Prostate gland (tissue), 2 donors: ENCODE results near the gene LIN28B. TPM values are rescaled to one million over a fixed set of nuclear protein-coding genes. Genes with fewer than 3 reads are reported as not detected.

Experiments used
- DNase-seq: peaks from one replicate; pipeline ENCODE4 v3.0.0-alpha.2; 2019; ENCODE audit warnings: low spot score
- H3K27ac ChIP-seq, 2 donors: fragments of 200-600 bp; sonication (generic); 2 replicates each; pipeline ENCODE4 v1.5.1; 2017 to 2019
- H3K27me3 ChIP-seq: fragments of 200-600 bp; sonication (generic); replicated peaks from 2 replicates; pipeline ENCODE4 v1.5.1; 2019; ENCODE audit not compliant: insufficient read depth
- H3K36me3 ChIP-seq, 2 donors: fragments of 200-600 bp; sonication (generic); 1 replicate in 1 of 2; 2 replicates in 1 of 2; pipeline versions ENCODE4 v1.5.1 to v1.8.1; 2017 to 2019
- H3K4me1 ChIP-seq: fragments of 200-600 bp; sonication (generic); replicated peaks from 2 replicates; pipeline ENCODE4 v1.5.1; 2019
- H3K4me3 ChIP-seq, 2 donors: fragments of 200-600 bp; sonication (generic); 2 replicates each; pipeline ENCODE4 v1.5.1; 2017 to 2019
- H3K9me3 ChIP-seq: fragments of 200-600 bp; sonication (generic); 2 replicates; pipeline ENCODE4 v1.5.1; 2017
- CTCF ChIP-seq, 4 experiments: fragments of 200-600 bp in 2 of 4; fragments of 450-650 bp in 2 of 4; sonication (generic) in 2 of 4; IDR thresholded peaks; 1 replicate in 3 of 4; 2 replicates in 1 of 4; pipeline ENCODE4 v1.5.1; 2016 to 2019; ENCODE audit warnings: antibody characterized with exemption in 4 of 4, mild to moderate bottlenecking in 2 of 4, moderate library complexity in 2 of 4
- POLR2A ChIP-seq: fragments of 450-650 bp; IDR thresholded peaks from one replicate; pipeline ENCODE4 v1.6.1; 2016; ENCODE audit warnings: antibody characterized with exemption, mild to moderate bottlenecking
- POLR2AphosphoS5 ChIP-seq: sonication (generic); formaldehyde crosslinking; IDR thresholded peaks from one replicate; pipeline ENCODE4 v1.6.1; 2017; ENCODE audit warnings: antibody characterized with exemption
- WGBS: methylation state at CpG from one replicate; pipeline ENCODE4 v1.1.5; 2018; 5-methylcytosine and 5-hydroxymethylcytosine counted together
- intact Hi-C: fragments of 100-400 bp; cut with DNase I; formaldehyde crosslinking; loops from one replicate; pipeline ENCODE4 v1.14.2; 2022
- total RNA-seq, 2 donors: library from RNA; depleted of rRNA; stranded (reverse); fragments of >200 nt; gene quantifications; one replicate each; pipeline ENCODE4 v1.1.0, GENCODE V29; 2016

LIN28B gene
- 1 to 10 TPM in 1 of 2 donors, not detected in 1; 2.6 TPM for total RNA-seq

GRCh38 chr6:104956731-104957294 lies at the start of gene LIN28B:
Gene LIN28B (plus strand): TSS chr6:104957107. CDS start chr6:104957251, 144 bp downstream.
- no peaks in the 10 kb centered on the region for H3K36me3 ChIP-seq
- H3K4me1 ChIP-seq: no peaks in the 10 kb centered on the region
- TF ChIP-seq POLR2A (no peak), POLR2AphosphoS5 (no peak), CTCF (IDR thresholded peaks at IDR 0.05) (no peak)
- no peak within 1 kb of the TSS for H3K27ac ChIP-seq
- no peaks in the 10 kb centered on the region for H3K9me3 ChIP-seq
- no peak for DNase-seq
- intact Hi-C loops: no loop called here
- no peak within 1 kb of the TSS for H3K4me3 ChIP-seq
- H3K27me3 ChIP-seq: peaks cover 37% of the 10 kb centered on the region
- 8% methylated on average over 15 of the region's 15 CpGs for WGBS

- no peaks in the 10 kb centered on the region for H3K4me1 ChIP-seq
- H3K27me3 ChIP-seq: no peaks in the 10 kb centered on the region
- TF ChIP-seq POLR2AphosphoS5 (no peak), CTCF (IDR thresholded peaks at IDR 0.05) (no peak), POLR2A (no peak)
- H3K4me3 ChIP-seq: no peak overlapping the region
- WGBS: 74% methylated on average over 6 of the region's 6 CpGs
- H3K27ac ChIP-seq: no peak overlapping the region
- no peak for DNase-seq
- intact Hi-C loops: no loop called here
- no peaks in the 10 kb centered on the region for H3K36me3 ChIP-seq
- H3K9me3 ChIP-seq: no peaks in the 10 kb centered on the region
These were observed 48.6 kb upstream of the LIN28B start for GRCh38 chr6:104908031-104908887.

GRCh38 chr6:104908888-104909525 lies 47.9 kb upstream of the LIN28B start:
- intact Hi-C loops: no loop called here
- Histone ChIP-seq H3K9me3 (no peaks in the 10 kb centered on the region), H3K27ac (no peak overlapping the region), H3K4me1 (no peaks in the 10 kb centered on the region), H3K4me3 (no peak overlapping the region), H3K27me3 (no peaks in the 10 kb centered on the region), H3K36me3 (no peaks in the 10 kb centered on the region)
- TF ChIP-seq CTCF (IDR thresholded peaks at IDR 0.05) (no peak), POLR2AphosphoS5 (no peak), POLR2A (no peak)
- DNase-seq: no peak
- WGBS: 86% methylated on average over 2 of the region's 2 CpGs

GRCh38 chr6:104921896-104922295 lies 35.0 kb upstream of the LIN28B start:
- no peaks in the 10 kb centered on the region for H3K9me3 ChIP-seq
- WGBS: 63% methylated on average over 1 of the region's 1 CpG
- TF ChIP-seq POLR2AphosphoS5 (no peak), POLR2A (no peak), CTCF (IDR thresholded peaks at IDR 0.05) (no peak)
- no peak overlapping the region for H3K4me3 ChIP-seq
- no peak overlapping the region for H3K27ac ChIP-seq
- H3K4me1 ChIP-seq: no peaks in the 10 kb centered on the region
- H3K27me3 ChIP-seq: no peaks in the 10 kb centered on the region
- H3K36me3 ChIP-seq: no peaks in the 10 kb centered on the region
- intact Hi-C loops: no loop called here
- no peak for DNase-seq
